OCI-LY3 (cell line): ENCODE results near the gene ASCC3.
A peak's percentile ranks its signal among the peaks of the same experiment; 100 is the strongest.

ENCODE experiments used
- H2AFZ ChIP-seq: fragments of 200-600, 300-600 bp; shearing (Covaris generic); 2 replicates; pipeline ENCODE4 v1.6.0; 2014; ENCODE audit warnings: antibody characterized with exemption, low read depth, low read length
- H3K27ac ChIP-seq: fragments of 200-600, 300-600 bp; sonication (generic); 2 replicates; pipeline ENCODE4 v1.5.1; 2014; ENCODE audit warnings: mild to moderate bottlenecking, low read length, moderate library complexity, mixed read lengths
- H3K27me3 ChIP-seq: fragments of 200-600, 300-600 bp; sonication (generic); 2 replicates; pipeline ENCODE4 v1.6.1; 2014; ENCODE audit warnings: low read depth, low read length, mixed read lengths
- H3K36me3 ChIP-seq: fragments of 200-600, 300-600 bp; sonication (generic); replicated peaks from 2 replicates; pipeline ENCODE3; 2014; ENCODE audit warnings: low read depth, low read length, mixed read lengths
- H3K4me1 ChIP-seq: fragments of 300-600, 200-600 bp; sonication (generic); 2 replicates; pipeline ENCODE4 v1.6.1; 2014; ENCODE audit warnings: low read length, mixed read lengths
- H3K4me2 ChIP-seq: fragments of 200-600, 300-600 bp; sonication (generic); 2 replicates; pipeline ENCODE4 v1.6.1; 2014; ENCODE audit warnings: low read length, mixed read lengths
- H3K4me3 ChIP-seq: fragments of 300-600, 200-600 bp; sonication (generic); 2 replicates; pipeline ENCODE4 v1.5.1; 2014; ENCODE audit warnings: antibody characterized with exemption, mild to moderate bottlenecking, low read length, moderate library complexity
- H3K79me2 ChIP-seq: fragments of 300-600, 200-600 bp; shearing (Covaris generic); 2 replicates; pipeline ENCODE4 v1.6.1; 2014; ENCODE audit warnings: mild to moderate bottlenecking, low read length, mixed read lengths
- H3K9ac ChIP-seq: fragments of 300-600, 200-600 bp; shearing (Covaris generic); 2 replicates; pipeline ENCODE4 v1.6.0; 2014; ENCODE audit warnings: mild to moderate bottlenecking, low read length, moderate library complexity
- H3K9me3 ChIP-seq: fragments of 200-600, 300-600 bp; shearing (Covaris generic); 2 replicates; pipeline ENCODE4 v1.6.1; 2014; ENCODE audit warnings: low read length, mixed read lengths; ENCODE audit not compliant: insufficient read depth
- H4K20me1 ChIP-seq: fragments of 200-600, 300-600 bp; sonication (generic); 2 replicates; pipeline ENCODE4 v1.6.1; 2016; ENCODE audit warnings: low read length, mixed read lengths; ENCODE audit not compliant: insufficient read depth
- CTCF ChIP-seq: fragments of 200-600, 300-600 bp; sonication (generic); IDR thresholded peaks from 2 replicates; pipeline ENCODE4 v1.5.1; 2014; ENCODE audit warnings: antibody characterized with exemption, low read length, low read depth
- EZH2phosphoT487 ChIP-seq: fragments of 200-600 bp; shearing (Covaris generic); IDR thresholded peaks from 2 replicates; pipeline ENCODE4 v1.6.1; 2018; ENCODE audit warnings: antibody characterized with exemption, mixed run types, low read depth

ASCC3 gene

GRCh38 chr6:100886076-100886475 lies 4.9 kb upstream of the ASCC3 start:
- H3K27me3 ChIP-seq = no peaks in the 10 kb centered on the region
- H4K20me1 ChIP-seq = no peaks in the 10 kb centered on the region
- H3K36me3 ChIP-seq = no peaks in the 10 kb centered on the region
- no peak overlapping the region for H3K27ac ChIP-seq
- H3K9me3 ChIP-seq = no peaks in the 10 kb centered on the region
- no peak overlapping the region for H3K4me2 ChIP-seq
- H3K4me1 ChIP-seq = peaks cover 6% of the 10 kb centered on the region
- no peak overlapping the region for H2AFZ ChIP-seq
- H3K9ac ChIP-seq = no peak overlapping the region
- TF ChIP-seq EZH2phosphoT487 = no peak
- no peak overlapping the region for H3K4me3 ChIP-seq
- H3K79me2 ChIP-seq = peaks cover under 1% of the 10 kb centered on the region; the same call in 1 of the 2 replicates

GRCh38 chr6:100883347-100883746 lies 2.2 kb upstream of the ASCC3 start:
- no peaks in the 10 kb centered on the region for H3K9me3 ChIP-seq
- H3K79me2 ChIP-seq = peaks cover 28% of the 10 kb centered on the region
- peaks cover 3% of the 10 kb centered on the region; the same call in 1 of the 2 replicates for H4K20me1 ChIP-seq
- peaks cover 2% of the 10 kb centered on the region for H3K36me3 ChIP-seq
- no peak overlapping the region for H3K4me2 ChIP-seq
- no peak for TF ChIP-seq EZH2phosphoT487
- TF ChIP-seq CTCF = no peak
- no peak overlapping the region for H3K9ac ChIP-seq
- H3K4me1 ChIP-seq = peaks cover 14% of the 10 kb centered on the region
- H2AFZ ChIP-seq = no peak overlapping the region
- H3K27ac ChIP-seq = no peak overlapping the region
- H3K4me3 ChIP-seq = no peak overlapping the region
- no peaks in the 10 kb centered on the region for H3K27me3 ChIP-seq

GRCh38 chr6:100881707-100882040 lies 545 bp upstream of the ASCC3 start:
- Histone ChIP-seq H3K36me3 (peaks cover 6% of the 10 kb centered on the region), H3K4me2 (peak overlapping the region; percentile 84), H3K79me2 (peaks cover 43% of the 10 kb centered on the region), H3K27ac (peak overlapping the region; percentile 68; the same call in 1 of the 2 replicates), H3K9me3 (no peaks in the 10 kb centered on the region), H3K4me1 (peaks cover 14% of the 10 kb centered on the region), H3K27me3 (no peaks in the 10 kb centered on the region), H3K9ac (peak overlapping the region; percentile 85), H3K4me3 (peak overlapping the region; percentile 93), H2AFZ (peak overlapping the region; percentile 94), H4K20me1 (peaks cover 8% of the 10 kb centered on the region; the same call in 1 of the 2 replicates)
- no peak for TF ChIP-seq EZH2phosphoT487
- no peak for TF ChIP-seq CTCF

- Histone ChIP-seq H3K27ac (peak overlapping the region; percentile 68), H3K9ac (peak overlapping the region; percentile 85), H3K4me2 (peak overlapping the region; percentile 86), H3K4me3 (peak overlapping the region; percentile 93), H3K79me2 (peaks cover 55% of the 10 kb centered on the region), H3K36me3 (peaks cover 13% of the 10 kb centered on the region), H3K27me3 (no peaks in the 10 kb centered on the region), H4K20me1 (peaks cover 8% of the 10 kb centered on the region; the same call in 1 of the 2 replicates), H2AFZ (0 out of 2 replicates have a peak overlapping the region, but pooled peaks have one; percentile 92), H3K4me1 (peaks cover 14% of the 10 kb centered on the region), H3K9me3 (no peaks in the 10 kb centered on the region)
- no peak for TF ChIP-seq EZH2phosphoT487
- TF ChIP-seq CTCF = no peak
Measured at GRCh38 chr6:100880149-100880852, 828 bp downstream of the ASCC3 start.
